DND-41 (cell line): ENCODE measurements around the gene ERG28.

Experiments used
- EZH2 ChIP-seq: IDR thresholded peaks from 3 replicates; pipeline ENCODE4 v1.6.1; 2012; ENCODE audit warnings: borderline replicate concordance, low read depth, mild to moderate bottlenecking, moderate library complexity, low read length, inconsistent platforms; ENCODE audit not compliant: severe bottlenecking
- TF ChIP-seq, protein P1 (sequence below): IDR thresholded peaks from 2 replicates; pipeline ENCODE4 v1.5.1; 2012; ENCODE audit warnings: borderline replicate concordance, low read length, moderate library complexity, mild to moderate bottlenecking; ENCODE audit not compliant: poor library complexity, severe bottlenecking; ENCODE audit errors: extremely low read depth

DNA sequence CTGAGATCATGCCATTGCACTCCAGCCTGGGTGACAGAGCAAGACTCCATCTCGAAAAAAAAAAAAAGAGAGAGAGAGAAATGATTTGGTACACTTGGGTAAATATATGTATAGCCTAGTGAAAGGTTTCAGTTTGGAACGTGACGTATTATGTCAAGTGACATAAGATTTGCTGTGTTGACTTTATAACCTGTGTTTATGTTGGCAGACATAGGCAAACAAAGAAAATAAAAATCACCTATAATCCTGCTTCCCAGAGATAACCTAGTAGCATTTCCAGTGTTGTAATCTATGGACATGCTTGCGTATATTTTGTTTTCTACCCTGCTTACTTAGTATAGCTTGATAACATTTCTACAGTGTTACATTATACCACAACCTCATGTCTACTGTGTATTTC, 16.7 kb downstream of the ERG28 start:
- TF ChIP-seq, protein P1, sequence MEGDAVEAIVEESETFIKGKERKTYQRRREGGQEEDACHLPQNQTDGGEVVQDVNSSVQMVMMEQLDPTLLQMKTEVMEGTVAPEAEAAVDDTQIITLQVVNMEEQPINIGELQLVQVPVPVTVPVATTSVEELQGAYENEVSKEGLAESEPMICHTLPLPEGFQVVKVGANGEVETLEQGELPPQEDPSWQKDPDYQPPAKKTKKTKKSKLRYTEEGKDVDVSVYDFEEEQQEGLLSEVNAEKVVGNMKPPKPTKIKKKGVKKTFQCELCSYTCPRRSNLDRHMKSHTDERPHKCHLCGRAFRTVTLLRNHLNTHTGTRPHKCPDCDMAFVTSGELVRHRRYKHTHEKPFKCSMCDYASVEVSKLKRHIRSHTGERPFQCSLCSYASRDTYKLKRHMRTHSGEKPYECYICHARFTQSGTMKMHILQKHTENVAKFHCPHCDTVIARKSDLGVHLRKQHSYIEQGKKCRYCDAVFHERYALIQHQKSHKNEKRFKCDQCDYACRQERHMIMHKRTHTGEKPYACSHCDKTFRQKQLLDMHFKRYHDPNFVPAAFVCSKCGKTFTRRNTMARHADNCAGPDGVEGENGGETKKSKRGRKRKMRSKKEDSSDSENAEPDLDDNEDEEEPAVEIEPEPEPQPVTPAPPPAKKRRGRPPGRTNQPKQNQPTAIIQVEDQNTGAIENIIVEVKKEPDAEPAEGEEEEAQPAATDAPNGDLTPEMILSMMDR = no peak
- no peak for TF ChIP-seq EZH2
